ENCODE measurements around the gene FMR1NB.

Gene FMR1NB

GRCh38 chrX:147981038-147981752 lies at the start of gene FMR1NB:
Gene FMR1NB, plus strand, starts transcription at chrX:147981337. Its CDS starts 66 bp downstream, at chrX:147981403.
- H3K27me3 Mint-ChIP-seq: no peaks in the 10 kb centered on the region
- no peaks in the 10 kb centered on the region for H3K4me1 Mint-ChIP-seq
- H3K9me3 Mint-ChIP-seq: no peaks in the 10 kb centered on the region
- DNase-seq: no peak
- H3K4me3 Mint-ChIP-seq: no peak within 1 kb of the TSS
- no peak within 1 kb of the TSS for H3K27ac Mint-ChIP-seq
- no peak for ATAC-seq

GRCh38 chrX:147933815-147934214 lies 47.3 kb upstream of the FMR1NB start:
- no peak overlapping the region for H3K4me3 Mint-ChIP-seq
- ATAC-seq: no peak

GRCh38 chrX:147935156-147935758 lies 45.9 kb upstream of the FMR1NB start:
- no peak for ATAC-seq
- no peaks in the 10 kb centered on the region for H3K27me3 Mint-ChIP-seq
- no peaks in the 10 kb centered on the region for H3K9me3 Mint-ChIP-seq
- H3K27ac Mint-ChIP-seq: no peak overlapping the region
- no peak overlapping the region for H3K4me3 Mint-ChIP-seq
- no peaks in the 10 kb centered on the region for H3K4me1 Mint-ChIP-seq
- DNase-seq: no peak

More at GRCh38 chrX:147933815-147934214, 47.3 kb upstream of the FMR1NB start:
- Mint-ChIP-seq H3K27me3 (no peaks in the 10 kb centered on the region), H3K9me3 (no peaks in the 10 kb centered on the region), H3K27ac (no peak overlapping the region), H3K4me1 (no peaks in the 10 kb centered on the region)
- DNase-seq: no peak

- Mint-ChIP-seq H3K9me3 (no peaks in the 10 kb centered on the region), H3K4me1 (no peaks in the 10 kb centered on the region), H3K4me3 (no peak overlapping the region), H3K27ac (no peak overlapping the region), H3K27me3 (no peaks in the 10 kb centered on the region)
- DNase-seq (no peak), ATAC-seq (no peak)
Measured at GRCh38 chrX:147945286-147945685, 35.9 kb upstream of the FMR1NB start.

GRCh38 chrX:147948531-147948930 lies 32.6 kb upstream of the FMR1NB start:
- DNase-seq: no peak
- no peak overlapping the region for H3K27ac Mint-ChIP-seq
- no peak for ATAC-seq

GRCh38 chrX:147950352-147950751 lies 30.8 kb upstream of the FMR1NB start:
- Mint-ChIP-seq H3K27me3 (no peaks in the 10 kb centered on the region), H3K4me1 (no peaks in the 10 kb centered on the region), H3K27ac (no peak overlapping the region), H3K4me3 (no peak overlapping the region), H3K9me3 (no peaks in the 10 kb centered on the region)
- no peak for DNase-seq
- no peak for ATAC-seq

More at GRCh38 chrX:147948531-147948930, 32.6 kb upstream of the FMR1NB start:
- no peak overlapping the region for H3K4me3 Mint-ChIP-seq
- H3K9me3 Mint-ChIP-seq: no peaks in the 10 kb centered on the region
- no peaks in the 10 kb centered on the region for H3K4me1 Mint-ChIP-seq
- H3K27me3 Mint-ChIP-seq: no peaks in the 10 kb centered on the region

- no peaks in the 10 kb centered on the region for H3K9me3 Mint-ChIP-seq
- H3K27ac Mint-ChIP-seq: no peak overlapping the region
- ATAC-seq (no peak), DNase-seq (no peak)
- H3K27me3 Mint-ChIP-seq: no peaks in the 10 kb centered on the region
- H3K4me1 Mint-ChIP-seq: no peaks in the 10 kb centered on the region
- no peak overlapping the region for H3K4me3 Mint-ChIP-seq
Measured at GRCh38 chrX:147953976-147954375, 27.2 kb upstream of the FMR1NB start.

GRCh38 chrX:147957291-147957690 lies 23.8 kb upstream of the FMR1NB start:
- DNase-seq (no peak), ATAC-seq (no peak)
- Mint-ChIP-seq H3K4me1 (no peaks in the 10 kb centered on the region), H3K9me3 (peaks cover 0 to 4% of the 10 kb centered on the region in 2 donors), H3K4me3 (no peak overlapping the region), H3K27me3 (peaks cover 12% of the 10 kb centered on the region), H3K27ac (no peak overlapping the region)

GRCh38 chrX:147958291-147958690 lies 22.8 kb upstream of the FMR1NB start:
- Mint-ChIP-seq H3K9me3 (peaks cover 0 to 4% of the 10 kb centered on the region in 2 donors), H3K4me1 (no peaks in the 10 kb centered on the region), H3K27me3 (peaks cover 16% of the 10 kb centered on the region), H3K27ac (no peak overlapping the region), H3K4me3 (no peak overlapping the region)
- DNase-seq (no peak), ATAC-seq (no peak)

- H3K4me1 Mint-ChIP-seq: no peaks in the 10 kb centered on the region
- no peak for DNase-seq
- H3K27ac Mint-ChIP-seq: no peak overlapping the region
- H3K27me3 Mint-ChIP-seq: peaks cover 23% of the 10 kb centered on the region
- no peak for ATAC-seq
- H3K9me3 Mint-ChIP-seq: peaks cover 3 to 4% of the 10 kb centered on the region in 2 donors
- H3K4me3 Mint-ChIP-seq: no peak overlapping the region
Measured at GRCh38 chrX:147960722-147961121, 20.4 kb upstream of the FMR1NB start.

- Mint-ChIP-seq H3K4me3 (no peak overlapping the region), H3K9me3 (peaks cover 4 to 8% of the 10 kb centered on the region in 2 donors), H3K4me1 (no peaks in the 10 kb centered on the region), H3K27ac (no peak overlapping the region), H3K27me3 (peaks cover 23% of the 10 kb centered on the region)
- ATAC-seq: no peak
- no peak for DNase-seq
Measured at GRCh38 chrX:147962476-147962875, 18.7 kb upstream of the FMR1NB start.

- H3K9me3 Mint-ChIP-seq: peaks cover 0 to 4% of the 10 kb centered on the region in 2 donors
- no peaks in the 10 kb centered on the region for H3K4me1 Mint-ChIP-seq
- no peak for ATAC-seq
- DNase-seq: no peak
- H3K27me3 Mint-ChIP-seq: no peaks in the 10 kb centered on the region
- no peak overlapping the region for H3K27ac Mint-ChIP-seq
- no peak overlapping the region for H3K4me3 Mint-ChIP-seq
Measured at GRCh38 chrX:147978931-147979330, 2.2 kb upstream of the FMR1NB start.

GRCh38 chrX:148020329-148020728 lies 39.2 kb downstream of the FMR1NB start:
- H3K4me1 Mint-ChIP-seq: no peaks in the 10 kb centered on the region
- no peak overlapping the region for H3K4me3 Mint-ChIP-seq
- DNase-seq (no peak), ATAC-seq (no peak)
- no peaks in the 10 kb centered on the region for H3K27me3 Mint-ChIP-seq
- peaks cover 4 to 11% of the 10 kb centered on the region in 2 donors for H3K9me3 Mint-ChIP-seq
- H3K27ac Mint-ChIP-seq: no peak overlapping the region

GRCh38 chrX:148024425-148025148 lies 43.5 kb downstream of the FMR1NB start:
- Mint-ChIP-seq H3K9me3 (no peaks in the 10 kb centered on the region), H3K27ac (no peak overlapping the region), H3K4me1 (no peaks in the 10 kb centered on the region), H3K4me3 (no peak overlapping the region), H3K27me3 (no peaks in the 10 kb centered on the region)
- no peak for DNase-seq
- no peak for ATAC-seq

- Mint-ChIP-seq H3K4me1 (no peaks in the 10 kb centered on the region), H3K27ac (no peak overlapping the region), H3K27me3 (no peaks in the 10 kb centered on the region), H3K4me3 (no peak overlapping the region), H3K9me3 (no peaks in the 10 kb centered on the region)
- ATAC-seq (no peak), DNase-seq (no peak)
Measured at GRCh38 chrX:148035380-148035779, 54.2 kb downstream of the FMR1NB start.

GRCh38 chrX:148037020-148037419 lies 55.9 kb downstream of the FMR1NB start:
- no peak for ATAC-seq
- Mint-ChIP-seq H3K4me3 (no peak overlapping the region), H3K27me3 (no peaks in the 10 kb centered on the region), H3K4me1 (no peaks in the 10 kb centered on the region), H3K9me3 (no peaks in the 10 kb centered on the region), H3K27ac (no peak overlapping the region)
- no peak for DNase-seq
